Hematopoietic multipotent progenitor cell (in vitro differentiated cells): Measurements from ENCODE around the gene KLF7. TPM values are rescaled to one million over a fixed set of nuclear protein-coding genes. Genes with fewer than 3 reads are reported as not detected.
A peak's percentile ranks its signal among the peaks of the same experiment; 100 is the strongest.

Experiments
- DNase-seq, 3 donors: peaks; one replicate each; pipeline ENCODE4 v3.0.0-alpha.2; 2011 to 2015; ENCODE audit warnings: low read depth in 2 of 3, low spot score in 2 of 3
- total RNA-seq: library from RNA; depleted of rRNA; stranded (reverse); fragments of >200 nt; gene quantifications from one replicate; pipeline ENCODE4 v1.2.3, GENCODE V29; 2012

The KLF7 gene
- 22.6 TPM for total RNA-seq

GRCh38 chr2:207165121-207166038 is at the start of gene KLF7:
KLF7 (minus strand) TSS chr2:207165948; CDS start chr2:207165568, 380 bp downstream.
- DNase-seq: peak in 1 of 3 donors; percentile 63

DNA sequence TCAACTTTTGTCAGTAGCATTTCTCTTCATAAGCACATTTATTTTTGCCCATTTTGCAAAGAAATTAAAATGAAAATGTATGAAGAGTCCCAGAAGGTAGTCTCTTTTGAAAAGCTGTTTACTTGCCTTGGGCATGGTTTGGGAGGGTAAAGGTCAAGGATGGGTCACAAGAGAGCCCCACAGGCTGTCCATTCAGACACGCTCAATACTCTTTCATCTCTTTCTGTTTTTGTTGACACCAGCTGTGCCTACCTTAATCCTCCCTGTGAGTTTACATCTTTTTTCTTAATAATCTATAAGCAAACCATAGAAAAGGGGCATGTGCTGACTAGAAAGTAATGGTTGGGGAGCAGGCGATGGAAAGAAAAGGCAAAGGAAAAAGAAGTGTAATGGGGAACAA is 49.6 kb upstream of the KLF7 start:
- DNase-seq: no peak

DNA sequence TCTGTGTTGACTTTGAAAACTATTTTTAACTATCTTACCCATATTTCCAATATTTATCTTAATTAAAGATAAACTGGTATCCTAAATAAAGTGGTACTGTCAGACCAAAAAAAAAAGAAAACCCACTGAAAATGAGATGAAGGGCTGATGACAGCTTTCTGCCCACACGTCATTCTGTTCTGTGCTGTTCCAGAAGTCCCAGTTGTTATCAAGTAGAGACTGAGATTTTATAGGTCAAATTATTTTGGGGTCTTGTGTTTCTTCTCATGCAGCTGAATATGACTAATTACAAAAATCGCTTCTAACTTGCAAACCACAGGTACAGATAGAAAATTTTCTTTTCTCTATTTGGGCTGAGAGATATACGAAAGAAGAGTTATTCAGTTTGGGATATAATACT is 48.7 kb upstream of the KLF7 start:
- no peak for DNase-seq

DNA sequence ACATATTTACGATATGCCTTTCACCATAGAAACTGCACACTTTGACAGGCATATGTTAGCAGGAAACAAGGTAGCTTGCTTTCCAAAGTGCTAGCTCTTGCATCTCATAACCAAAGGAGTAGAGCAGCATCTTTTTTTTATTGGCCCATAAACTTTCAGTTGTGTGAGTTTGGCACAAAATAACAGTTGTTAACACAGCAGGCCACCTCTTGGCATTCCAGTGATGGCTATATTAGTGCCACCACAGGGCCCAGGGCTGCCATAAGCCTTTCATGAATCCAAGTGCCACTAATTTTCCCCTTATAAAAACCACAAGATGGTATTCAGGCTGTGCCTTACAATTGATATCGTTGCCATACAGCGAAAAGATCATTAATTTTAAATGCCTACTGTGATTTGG is 40.3 kb upstream of the KLF7 start:
- no peak for DNase-seq

DNA sequence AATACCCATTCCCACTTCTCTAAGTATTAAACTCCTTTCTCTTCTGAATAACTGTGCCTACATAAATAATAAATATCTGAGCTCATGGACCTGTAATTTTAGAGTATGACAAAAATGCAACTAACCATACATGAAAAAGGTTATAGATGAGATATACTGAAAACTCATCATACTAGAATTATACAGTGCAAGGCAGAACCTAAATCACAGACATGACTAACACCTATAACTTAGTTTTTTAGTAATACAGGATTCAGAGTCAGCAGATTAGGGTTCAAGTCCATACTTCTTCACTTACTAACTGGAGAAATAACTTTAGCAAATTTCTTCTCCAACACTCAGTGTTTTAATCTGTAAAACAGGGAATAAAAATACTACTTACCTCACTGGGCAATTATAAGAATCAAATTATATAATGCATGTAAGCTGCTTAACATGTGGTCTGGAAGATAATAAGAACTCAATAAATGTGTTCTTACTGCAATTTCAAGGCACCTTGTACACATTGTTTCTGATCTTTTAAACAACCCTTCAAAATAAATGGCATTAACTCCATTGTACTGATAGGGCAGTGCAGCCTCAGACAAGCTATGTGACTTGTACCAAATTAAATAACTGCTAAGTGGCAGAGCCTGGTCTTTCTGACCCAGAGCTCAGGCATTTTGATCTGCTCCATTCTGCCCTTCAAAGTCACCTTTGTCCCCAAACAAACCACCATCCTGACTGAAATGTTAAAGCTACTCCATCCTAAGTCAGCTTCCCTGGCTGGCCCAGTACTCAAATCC is 39.6 kb upstream of the KLF7 start:
- no peak for DNase-seq

DNA sequence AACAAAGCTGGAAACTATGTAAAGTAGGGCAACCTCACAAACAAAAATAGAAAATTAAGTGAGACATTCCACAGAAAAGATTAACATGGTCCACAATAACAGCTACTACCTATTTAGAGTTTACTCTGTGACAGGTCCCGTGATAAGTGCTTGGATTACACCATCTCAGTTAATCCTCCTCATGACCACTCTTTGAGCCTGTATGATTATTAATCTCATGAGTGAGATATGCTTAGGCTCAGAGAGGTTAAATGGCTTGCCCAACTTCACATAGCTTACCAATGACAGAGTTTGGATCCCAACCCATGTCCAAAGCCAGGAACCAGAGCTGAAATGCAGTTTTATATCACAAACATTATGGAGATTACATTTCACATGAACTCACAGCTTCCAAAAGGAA is 37.3 kb upstream of the KLF7 start:
- DNase-seq: no peak

- DNase-seq: peak in 2 of 3 donors; percentile 31 to 63
Observed at GRCh38 chr2:207202645-207203044, 36.9 kb upstream of the KLF7 start.

GRCh38 chr2:207201416-207201815 is 35.7 kb upstream of the KLF7 start:
- DNase-seq: no peak

DNA sequence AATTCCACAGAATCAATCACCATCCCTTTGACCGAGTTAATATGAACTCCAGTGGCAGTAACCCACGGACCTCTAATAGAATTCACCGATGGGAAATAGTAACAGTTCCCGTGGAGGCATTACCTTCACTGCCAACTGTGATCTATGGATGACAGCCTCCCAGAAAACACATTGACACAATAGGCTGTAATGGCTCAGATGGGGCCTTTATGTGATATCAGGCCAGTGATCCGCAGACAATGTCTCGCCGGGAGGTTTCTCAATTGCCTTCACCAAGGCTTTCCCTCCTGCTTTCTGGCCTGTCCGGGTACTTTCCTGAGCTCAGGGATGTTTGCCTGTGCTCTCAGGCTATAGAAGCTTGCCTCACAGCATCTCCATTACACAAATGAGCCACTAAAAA is 34.4 kb upstream of the KLF7 start:
- DNase-seq: no peak

GRCh38 chr2:207194028-207194427 is 28.3 kb upstream of the KLF7 start:
- DNase-seq: no peak

DNA sequence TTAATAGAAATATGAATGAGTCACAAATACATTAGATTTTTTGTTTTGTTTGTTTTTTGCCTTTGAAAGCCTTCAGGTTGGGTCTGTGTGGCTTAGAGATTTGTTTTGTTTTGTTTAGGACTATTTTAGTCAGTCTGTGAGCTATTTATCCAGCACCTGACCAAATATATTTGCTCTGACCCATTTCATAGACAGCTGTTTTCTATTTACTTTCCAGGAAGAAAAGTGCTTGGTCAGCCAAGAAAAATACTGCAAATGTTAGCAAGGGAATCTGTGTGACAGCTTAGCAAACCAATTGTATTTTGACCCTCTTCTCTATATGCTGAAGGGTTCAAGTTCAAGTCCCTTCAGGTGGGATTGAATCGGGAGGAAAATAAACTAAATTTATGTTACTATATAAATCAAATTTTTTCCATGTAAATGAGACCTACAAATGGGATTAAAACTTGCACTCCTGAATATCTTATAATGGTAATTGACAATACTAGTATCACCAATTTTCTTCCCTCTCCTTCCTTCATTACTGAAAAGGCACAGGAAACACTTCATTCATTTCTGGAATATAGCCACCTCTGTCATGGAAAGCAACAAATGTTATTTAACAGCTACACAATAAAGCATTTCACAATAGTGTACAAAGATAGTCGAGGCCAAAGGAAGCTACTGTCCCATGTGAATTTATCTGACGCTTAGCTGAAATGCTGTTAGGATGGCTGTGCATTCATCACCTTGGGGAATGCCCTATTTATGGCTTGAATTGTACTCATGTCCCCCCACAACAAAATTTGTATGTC is 23.1 kb upstream of the KLF7 start:
- no peak for DNase-seq

DNA sequence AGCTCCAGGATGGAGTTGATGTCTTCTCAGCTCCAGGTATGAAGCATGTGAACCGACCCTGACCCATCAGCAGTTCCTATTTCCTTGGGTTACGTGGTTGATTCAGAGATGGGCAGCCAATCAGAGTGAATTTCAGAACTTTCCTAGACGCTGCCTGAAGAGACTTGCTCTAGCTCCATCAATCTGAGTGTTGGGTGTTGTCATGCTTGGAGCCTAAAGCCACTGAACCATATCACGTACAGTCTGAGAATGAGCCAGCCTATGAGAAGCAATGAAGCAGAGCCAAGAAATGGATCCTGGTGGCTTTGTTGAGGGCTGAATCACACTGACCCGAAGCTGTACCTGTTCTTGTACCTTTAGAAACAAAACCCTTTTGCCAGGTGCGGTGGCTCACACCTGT is 19.6 kb upstream of the KLF7 start:
- DNase-seq: no peak

- DNase-seq: no peak
Observed at GRCh38 chr2:207184768-207185167, 19.0 kb upstream of the KLF7 start.

DNA sequence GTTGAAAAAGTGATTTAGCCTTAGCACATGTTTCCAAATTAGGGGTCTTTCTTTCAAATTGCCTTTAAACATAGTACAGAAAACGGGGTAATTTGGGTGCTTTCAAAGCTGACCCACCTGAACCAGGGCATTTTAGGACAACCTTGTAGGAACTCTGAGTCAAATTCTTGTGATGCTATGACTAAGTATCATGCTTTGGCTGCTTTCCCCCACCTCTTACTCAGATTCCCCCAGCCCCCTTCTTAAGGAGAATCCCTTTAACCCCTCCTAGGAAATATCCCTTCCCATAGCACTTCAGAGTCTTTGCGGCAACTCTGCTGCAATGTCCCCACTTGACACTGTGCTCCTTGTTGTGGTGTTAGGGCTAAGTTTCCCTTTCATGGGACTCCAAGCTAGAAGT is 18.6 kb upstream of the KLF7 start:
- DNase-seq: no peak

DNA sequence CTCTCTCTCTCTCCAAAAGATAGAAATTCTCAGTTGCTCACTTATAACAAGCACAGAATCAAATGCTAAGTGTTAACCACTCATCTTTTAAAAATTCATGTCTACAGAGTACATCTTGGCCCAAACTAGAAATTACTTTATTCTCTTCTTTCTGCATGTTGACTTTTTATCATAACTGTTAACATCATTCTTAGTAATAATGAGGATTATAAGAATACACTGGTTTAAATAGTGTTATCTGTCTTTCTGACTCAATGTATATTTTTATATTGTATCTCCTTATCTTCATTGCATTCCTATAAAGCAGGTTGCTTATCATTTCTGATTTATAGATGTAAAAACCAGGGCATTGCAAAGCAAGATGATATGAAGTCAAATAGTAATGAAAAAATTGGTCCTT is 17.8 kb upstream of the KLF7 start:
- DNase-seq: no peak

DNA sequence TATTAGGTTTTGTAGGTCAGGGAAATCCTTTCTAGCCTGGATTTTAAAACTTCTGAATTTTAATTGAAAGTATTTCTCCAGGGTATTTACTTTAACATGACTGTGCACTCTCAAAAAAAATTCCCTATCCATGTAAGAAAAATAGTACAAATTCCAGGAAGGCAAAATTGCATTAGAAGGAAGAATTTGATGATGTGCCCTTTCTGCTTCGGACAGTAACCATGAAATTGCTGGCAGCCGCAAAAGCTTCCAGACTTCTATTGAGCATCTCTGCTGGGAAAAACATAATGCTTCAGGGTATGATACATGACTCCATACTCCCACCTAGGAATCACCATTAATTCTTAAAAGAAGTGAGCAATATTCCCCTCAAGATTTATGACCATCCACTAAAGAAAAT is 17.2 kb upstream of the KLF7 start:
- DNase-seq: no peak

- no peak for DNase-seq
Observed at GRCh38 chr2:207181526-207182274, 16.0 kb upstream of the KLF7 start.

DNA sequence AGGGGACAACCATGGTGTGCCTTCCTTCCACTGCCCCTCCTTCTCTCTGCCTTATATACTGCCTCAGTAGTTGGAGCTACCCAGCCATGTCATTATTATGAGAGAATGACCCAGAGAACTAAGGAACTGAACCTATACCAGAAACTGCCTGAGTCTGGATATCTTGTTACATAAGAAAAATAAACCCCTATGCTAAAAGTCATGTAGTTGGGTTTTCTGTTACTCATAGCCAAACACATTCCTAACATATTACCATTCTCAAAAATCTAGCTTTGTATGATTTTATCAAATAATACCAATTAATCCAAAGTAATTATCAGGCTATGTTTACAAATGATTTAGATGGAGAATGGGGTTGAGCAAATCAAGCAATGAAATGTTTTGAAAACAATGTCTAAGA is 15.0 kb upstream of the KLF7 start:
- DNase-seq: no peak

DNA sequence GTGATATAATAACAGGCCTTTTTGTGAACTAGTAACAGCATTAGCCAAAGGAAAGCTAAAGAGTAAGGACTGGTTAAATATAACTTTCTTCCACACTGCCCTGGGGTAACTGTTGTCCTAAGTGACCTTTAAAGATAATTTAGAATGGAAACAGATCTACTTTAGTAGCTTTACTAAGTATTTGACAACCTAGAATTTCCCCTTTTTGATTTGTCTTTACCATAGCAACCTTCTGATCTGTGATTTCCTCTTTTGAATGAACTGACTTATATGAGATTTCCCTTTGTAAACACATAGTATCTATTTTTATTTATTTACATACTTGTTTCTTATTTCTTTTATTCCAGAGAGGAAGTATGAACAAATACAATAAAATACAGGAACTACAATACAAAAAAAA is 10.5 kb upstream of the KLF7 start:
- peak in 1 of 3 donors; percentile 31 for DNase-seq

DNA sequence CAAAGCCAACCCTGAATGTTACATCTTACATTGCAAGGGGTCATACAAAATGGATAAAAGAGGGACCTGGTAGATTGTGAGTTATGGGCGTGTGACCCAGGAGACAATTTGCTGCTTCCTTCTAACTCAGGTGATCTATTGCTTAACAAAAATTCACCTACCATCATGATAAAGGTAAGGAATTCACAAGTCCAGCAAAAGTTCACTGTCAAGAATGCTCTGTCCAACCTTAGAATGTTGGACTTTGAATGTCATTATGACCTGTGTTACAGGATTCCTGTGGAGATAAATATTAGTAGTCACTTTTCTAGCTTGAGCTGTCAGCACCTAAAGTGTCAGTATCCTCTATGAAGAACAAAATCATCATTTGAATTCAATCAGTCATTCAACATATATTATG is 7.9 kb upstream of the KLF7 start:
- DNase-seq: no peak
